H1 (cell line): ENCODE results near the gene TXLNA. TPM values are rescaled to one million over a fixed set of nuclear protein-coding genes. Genes with fewer than 3 reads are reported as not detected.

ENCODE experiments used
- polyA plus RNA-seq, 7 experiments: library from polyadenylated mRNA; depleted of rRNA in 3 of 7; stranded (reverse) in 5 of 7; unstranded in 2 of 7; fragments of >200 nt in 5 of 7; fragments of 200-250 nt in 2 of 7; gene quantifications; 1 replicate in 5 of 7; 2 replicates in 1 of 7; 4 replicates in 1 of 7; pipeline versions ENCODE4 v1.2.1 to v1.2.3, GENCODE V29; 2011 to 2013; ENCODE audit warnings: missing spikeins in 2 of 7, mixed read lengths in 2 of 7
- total RNA-seq: library from RNA; stranded (reverse); fragmentation: NEBNext Ultra II Directional; extraction: Animal tissue kit (Norgen Biotek cat#: 25700); gene quantifications from 2 replicates; pipeline ENCODE4 v1.2.1, GENCODE V29; 2021

TXLNA gene
- total and polyA plus RNA-seq, 2 of the 8 experiments (the other 6 are each of a cell fraction or from before 2014, with no cell fraction given), result 31.3 to 46.9 TPM

Other genes starting within 250 kb of the TXLNA start
- gene PTP4A2, start 241.3 kb upstream of the TXLNA start, total RNA-seq, result 167 and 214 TPM in 2 replicates
- 39.1 and 87.4 TPM in 2 replicates for gene PTP4A2, start 241.3 kb upstream of the TXLNA start, polyA plus RNA-seq (2011; rRNA removed)
- 281 and 284 TPM in 2 replicates for gene KHDRBS1, start 165.8 kb upstream of the TXLNA start, total RNA-seq
- 53.8 and 62.7 TPM in 2 replicates for gene KHDRBS1, start 165.8 kb upstream of the TXLNA start, polyA plus RNA-seq (2011; rRNA removed)
- 24.6 and 25.3 TPM in 2 replicates for gene TMEM39B, start 106.7 kb upstream of the TXLNA start, total RNA-seq
- gene TMEM39B, start 106.7 kb upstream of the TXLNA start, polyA plus RNA-seq (2011; rRNA removed), result 32.7 and 39.6 TPM in 2 replicates
- gene KPNA6, start 71.6 kb upstream of the TXLNA start, total RNA-seq, result 116 and 120 TPM in 2 replicates
- 22.0 and 24.2 TPM in 2 replicates for gene KPNA6, start 71.6 kb upstream of the TXLNA start, polyA plus RNA-seq (2011; rRNA removed)
- gene CCDC28B, start 20.9 kb downstream of the TXLNA start, total RNA-seq, result 17.1 and 20.9 TPM in 2 replicates
- 16.7 and 18.4 TPM in 2 replicates for gene CCDC28B, start 20.9 kb downstream of the TXLNA start, polyA plus RNA-seq (2011; rRNA removed)
- 4.2 and 4.3 TPM in 2 replicates for gene IQCC, start 26.0 kb downstream of the TXLNA start, total RNA-seq
- 1.9 and 2.5 TPM in 2 replicates for gene IQCC, start 26.0 kb downstream of the TXLNA start, polyA plus RNA-seq (2011; rRNA removed)
- not detected in 2 replicates for gene DCDC2B, start 29.4 kb downstream of the TXLNA start, total RNA-seq
- gene DCDC2B, start 29.4 kb downstream of the TXLNA start, polyA plus RNA-seq (2011; rRNA removed), result not detected in 2 replicates
- 8.9 TPM in 2 replicates for gene TMEM234, start 42.7 kb downstream of the TXLNA start, total RNA-seq
- gene TMEM234, start 42.7 kb downstream of the TXLNA start, polyA plus RNA-seq (2011; rRNA removed), result 8.6 and 8.7 TPM in 2 replicates
- 243 and 247 TPM in 2 replicates for gene EIF3I, start 42.7 kb downstream of the TXLNA start, total RNA-seq
- gene EIF3I, start 42.7 kb downstream of the TXLNA start, polyA plus RNA-seq (2011; rRNA removed), result 345 and 346 TPM in 2 replicates
- 3.2 and 3.9 TPM in 2 replicates for gene FAM167B, start 67.5 kb downstream of the TXLNA start, total RNA-seq
- gene FAM167B, start 67.5 kb downstream of the TXLNA start, polyA plus RNA-seq (2011; rRNA removed), result 2.8 and 4.2 TPM in 2 replicates
- gene LCK, start 71.6 kb downstream of the TXLNA start, total RNA-seq, result 71.6 and 75.3 TPM in 2 replicates
- 99.2 and 122 TPM in 2 replicates for gene LCK, start 71.6 kb downstream of the TXLNA start, polyA plus RNA-seq (2011; rRNA removed)
- gene HDAC1, start 112.4 kb downstream of the TXLNA start, total RNA-seq, result 111 and 112 TPM in 2 replicates
- 98.6 and 125 TPM in 2 replicates for gene HDAC1, start 112.4 kb downstream of the TXLNA start, polyA plus RNA-seq (2011; rRNA removed)
- gene MARCKSL1, start 156.6 kb downstream of the TXLNA start, total RNA-seq, result 536 and 557 TPM in 2 replicates
- gene MARCKSL1, start 156.6 kb downstream of the TXLNA start, polyA plus RNA-seq (2011; rRNA removed), result 558 and 618 TPM in 2 replicates
- 4.1 and 4.2 TPM in 2 replicates for gene FAM229A, start 182.8 kb downstream of the TXLNA start, total RNA-seq
- 4.2 and 7.5 TPM in 2 replicates for gene FAM229A, start 182.8 kb downstream of the TXLNA start, polyA plus RNA-seq (2011; rRNA removed)
- 1.2 and 1.5 TPM in 2 replicates for gene TSSK3, start 182.9 kb downstream of the TXLNA start, total RNA-seq
- gene TSSK3, start 182.9 kb downstream of the TXLNA start, polyA plus RNA-seq (2011; rRNA removed), result 1.2 and 1.9 TPM in 2 replicates
- 40.7 and 42.9 TPM in 2 replicates for gene BSDC1, start 214.8 kb downstream of the TXLNA start, total RNA-seq
- 23.3 and 24.8 TPM in 2 replicates for gene BSDC1, start 214.8 kb downstream of the TXLNA start, polyA plus RNA-seq (2011; rRNA removed)